ENCODE data around the gene CD247. TPM values are rescaled to one million over a fixed set of nuclear protein-coding genes. Genes with fewer than 3 reads are reported as not detected.

The CD247 gene
- total RNA-seq, 1 donor from 2014 or later, result 0.58 TPM

GRCh38 chr1:167387251-167387910, 130.9 kb downstream of the CD247 start:
- TF ChIP-seq, protein P1, sequence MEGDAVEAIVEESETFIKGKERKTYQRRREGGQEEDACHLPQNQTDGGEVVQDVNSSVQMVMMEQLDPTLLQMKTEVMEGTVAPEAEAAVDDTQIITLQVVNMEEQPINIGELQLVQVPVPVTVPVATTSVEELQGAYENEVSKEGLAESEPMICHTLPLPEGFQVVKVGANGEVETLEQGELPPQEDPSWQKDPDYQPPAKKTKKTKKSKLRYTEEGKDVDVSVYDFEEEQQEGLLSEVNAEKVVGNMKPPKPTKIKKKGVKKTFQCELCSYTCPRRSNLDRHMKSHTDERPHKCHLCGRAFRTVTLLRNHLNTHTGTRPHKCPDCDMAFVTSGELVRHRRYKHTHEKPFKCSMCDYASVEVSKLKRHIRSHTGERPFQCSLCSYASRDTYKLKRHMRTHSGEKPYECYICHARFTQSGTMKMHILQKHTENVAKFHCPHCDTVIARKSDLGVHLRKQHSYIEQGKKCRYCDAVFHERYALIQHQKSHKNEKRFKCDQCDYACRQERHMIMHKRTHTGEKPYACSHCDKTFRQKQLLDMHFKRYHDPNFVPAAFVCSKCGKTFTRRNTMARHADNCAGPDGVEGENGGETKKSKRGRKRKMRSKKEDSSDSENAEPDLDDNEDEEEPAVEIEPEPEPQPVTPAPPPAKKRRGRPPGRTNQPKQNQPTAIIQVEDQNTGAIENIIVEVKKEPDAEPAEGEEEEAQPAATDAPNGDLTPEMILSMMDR (conservative IDR thresholded peaks at IDR 0.05), result no peak
- Mint-ChIP-seq H3K36me3 (peaks cover 18% of the 10 kb centered on the region), H3K9me3 (no peaks in the 10 kb centered on the region), H3K4me3 (no peak overlapping the region), H3K27ac (no peak overlapping the region), H3K4me1 (ENCODE audit: unreplicated experiment) (no peaks in the 10 kb centered on the region), H3K27me3 (no peaks in the 10 kb centered on the region)
- no peak for DNase-seq (ENCODE audit: extremely low spot score, unreplicated experiment)

Other genes starting within 250 kb of the CD247 start
- 39.5 and 54.9 TPM in 2 replicates for gene CREG1, start 35.2 kb upstream of the CD247 start, total RNA-seq (ENCODE audit: low replicate concordance)
- gene RCSD1, start 111.7 kb upstream of the CD247 start, total RNA-seq (ENCODE audit: low replicate concordance), result 0.75 and 5.4 TPM in 2 replicates
- gene MPZL1, start 203.5 kb upstream of the CD247 start, total RNA-seq (ENCODE audit: low replicate concordance), result 93.8 and 103 TPM in 2 replicates